Thymus (tissue), 11 donors: ENCODE data around the gene SFXN5. TPM values are rescaled to one million over a fixed set of nuclear protein-coding genes. Genes with fewer than 3 reads are reported as not detected.
"Not testable (repeated sequence)": the region's sequence is repeated elsewhere in the genome, so short reads cannot be mapped to it uniquely, and the experiment has no call there.

Experiments
- DNase-seq, 9 donors: peaks; one replicate each; pipeline ENCODE4 v3.0.0-alpha.2; 2013; ENCODE audit warnings: low spot score in 9 of 9, low read depth in 6 of 9, missing footprints in 1 of 9
- H3K27ac ChIP-seq, 2 donors: one replicate each; pipeline ENCODE4 v1.5.1; 2013; ENCODE audit warnings: control low read depth in 1 of 2, low read depth in 1 of 2, low read length in 1 of 2, mild to moderate bottlenecking in 1 of 2, moderate library complexity in 1 of 2
- H3K27me3 ChIP-seq, 2 donors: one replicate each; pipeline ENCODE4 v1.5.1; 2013; ENCODE audit warnings: low read length in 1 of 2; ENCODE audit not compliant: control insufficient read depth in 2 of 2, insufficient read depth in 1 of 2
- H3K36me3 ChIP-seq, 2 donors: one replicate each; pipeline ENCODE4 v1.5.1; 2013; ENCODE audit warnings: low read length in 1 of 2, mild to moderate bottlenecking in 1 of 2, moderate library complexity in 1 of 2; ENCODE audit not compliant: control insufficient read depth in 2 of 2, insufficient read depth in 2 of 2
- H3K4me1 ChIP-seq, 2 donors: one replicate each; pipeline ENCODE4 v1.5.1; 2013; ENCODE audit warnings: low read length in 2 of 2; ENCODE audit not compliant: control insufficient read depth in 2 of 2, insufficient read depth in 2 of 2
- H3K4me3 ChIP-seq, 2 donors: one replicate each; pipeline ENCODE4 v1.5.1; 2013; ENCODE audit warnings: low read length in 2 of 2, control low read depth in 1 of 2, mild to moderate bottlenecking in 1 of 2
- H3K9me3 ChIP-seq, 2 donors: one replicate each; pipeline ENCODE4 v1.5.1; 2013; ENCODE audit warnings: low read length in 1 of 2, mild to moderate bottlenecking in 1 of 2; ENCODE audit not compliant: control insufficient read depth in 2 of 2, insufficient read depth in 1 of 2
- WGBS: extraction: QIAGEN DNeasy Blood & Tissue Kit; methylation state at CpG from one replicate; pipeline ENCODE4 v1.1.7; 2013; 5-methylcytosine and 5-hydroxymethylcytosine counted together
- polyA plus RNA-seq: library from polyadenylated mRNA; stranded (reverse); fragments of 200-250 nt; gene quantifications from one replicate; pipeline ENCODE4 v1.2.3, GENCODE V29; 2013
- total RNA-seq: library from RNA; stranded (reverse); fragments of 120-200 nt; gene quantifications from one replicate; pipeline ENCODE4 v1.2.4, GENCODE V29; 2013
- donor health status: healthy.

Gene SFXN5
- total and polyA plus RNA-seq, 2 donors: 6.2 to 11.0 TPM

GRCh38 chr2:73104933-73105332 lies 33.4 kb upstream of the SFXN5 start:
- no peaks in the 10 kb centered on the region for H3K9me3 ChIP-seq
- no peak overlapping the region for H3K27ac ChIP-seq

GRCh38 chr2:73103018-73103542 lies 31.6 kb upstream of the SFXN5 start:
- H3K36me3 ChIP-seq: no peaks in the 10 kb centered on the region
- 91% methylated on average over 2 of the region's 2 CpGs for WGBS
- H3K4me1 ChIP-seq: no peaks in the 10 kb centered on the region
- no peak for DNase-seq
- H3K27me3 ChIP-seq: peaks cover 0 to 19% of the 10 kb centered on the region in 2 donors
- H3K4me3 ChIP-seq: no peak overlapping the region
- H3K27ac ChIP-seq: no peak overlapping the region
- H3K9me3 ChIP-seq: no peaks in the 10 kb centered on the region

More at GRCh38 chr2:73104933-73105332, 33.4 kb upstream of the SFXN5 start:
- peaks cover 0 to 30% of the 10 kb centered on the region in 2 donors for H3K27me3 ChIP-seq
- DNase-seq: no peak
- no peaks in the 10 kb centered on the region for H3K36me3 ChIP-seq
- WGBS: 97% methylated on average over 3 of the region's 3 CpGs
- no peaks in the 10 kb centered on the region for H3K4me1 ChIP-seq
- no peak overlapping the region for H3K4me3 ChIP-seq

GRCh38 chr2:73101626-73102256 lies 30.2 kb upstream of the SFXN5 start:
- H3K4me3 ChIP-seq: no peak overlapping the region
- peaks cover 0 to 9% of the 10 kb centered on the region in 2 donors for H3K27me3 ChIP-seq
- H3K36me3 ChIP-seq: no peaks in the 10 kb centered on the region
- no peak for DNase-seq
- no peaks in the 10 kb centered on the region for H3K4me1 ChIP-seq
- WGBS: 91% methylated on average over 12 of the region's 12 CpGs
- no peaks in the 10 kb centered on the region for H3K9me3 ChIP-seq
- no peak overlapping the region for H3K27ac ChIP-seq

- 94% methylated on average over 4 of the region's 4 CpGs for WGBS
- Histone ChIP-seq H3K4me1 (no peaks in the 10 kb centered on the region), H3K4me3 (no peak overlapping the region), H3K27me3 (peaks cover 0 to 6% of the 10 kb centered on the region in 2 donors), H3K27ac (no peak overlapping the region), H3K9me3 (no peaks in the 10 kb centered on the region), H3K36me3 (no peaks in the 10 kb centered on the region)
- no peak for DNase-seq
Observed at GRCh38 chr2:73100956-73101355, 29.4 kb upstream of the SFXN5 start.

GRCh38 chr2:73099486-73099885 lies 28.0 kb upstream of the SFXN5 start:
- no peaks in the 10 kb centered on the region for H3K4me1 ChIP-seq
- H3K27me3 ChIP-seq: peaks cover 0 to 6% of the 10 kb centered on the region in 2 donors
- no peak overlapping the region for H3K4me3 ChIP-seq
- no peak for DNase-seq
- H3K9me3 ChIP-seq: no peaks in the 10 kb centered on the region
- H3K27ac ChIP-seq: no peak overlapping the region
- WGBS: 91% methylated on average over 3 of the region's 3 CpGs
- H3K36me3 ChIP-seq: no peaks in the 10 kb centered on the region

GRCh38 chr2:73095910-73096309 lies 24.4 kb upstream of the SFXN5 start:
- Histone ChIP-seq H3K4me1 (no peaks in the 10 kb centered on the region), H3K27me3 (peaks cover 0 to 2% of the 10 kb centered on the region in 2 donors), H3K36me3 (no peaks in the 10 kb centered on the region), H3K9me3 (no peaks in the 10 kb centered on the region), H3K27ac (no peak overlapping the region), H3K4me3 (no peak overlapping the region)
- 92% methylated on average over 3 of the region's 3 CpGs for WGBS
- DNase-seq: no peak

- H3K4me1 ChIP-seq: not testable (repeated sequence)
Observed at GRCh38 chr2:73093601-73094218, 22.2 kb upstream of the SFXN5 start.

GRCh38 chr2:73092146-73092783 lies 20.8 kb upstream of the SFXN5 start:
- Histone ChIP-seq H3K27ac (no peak overlapping the region), H3K27me3 (no peaks in the 10 kb centered on the region), H3K36me3 (no peaks in the 10 kb centered on the region), H3K4me3 (no peak overlapping the region), H3K4me1 (no peaks in the 10 kb centered on the region), H3K9me3 (no peaks in the 10 kb centered on the region)
- WGBS: 61% methylated on average over 7 of the region's 7 CpGs
- DNase-seq: no peak

More at GRCh38 chr2:73093601-73094218, 22.2 kb upstream of the SFXN5 start:
- H3K36me3 ChIP-seq, H3K27me3 ChIP-seq, H3K4me3 ChIP-seq, H3K27ac ChIP-seq, H3K9me3 ChIP-seq, DNase-seq: not testable (repeated sequence)
- WGBS: 97% methylated on average over 17 of the region's 17 CpGs

GRCh38 chr2:73091696-73092095 lies 20.2 kb upstream of the SFXN5 start:
- 96% methylated on average over 11 of the region's 11 CpGs for WGBS
- no peaks in the 10 kb centered on the region for H3K4me1 ChIP-seq
- H3K4me3 ChIP-seq: no peak overlapping the region
- no peak overlapping the region for H3K27ac ChIP-seq
- no peaks in the 10 kb centered on the region for H3K9me3 ChIP-seq
- no peaks in the 10 kb centered on the region for H3K36me3 ChIP-seq
- no peak for DNase-seq
- H3K27me3 ChIP-seq: no peaks in the 10 kb centered on the region
